ENCODE data around the gene RELN.

Gene RELN

DNA sequence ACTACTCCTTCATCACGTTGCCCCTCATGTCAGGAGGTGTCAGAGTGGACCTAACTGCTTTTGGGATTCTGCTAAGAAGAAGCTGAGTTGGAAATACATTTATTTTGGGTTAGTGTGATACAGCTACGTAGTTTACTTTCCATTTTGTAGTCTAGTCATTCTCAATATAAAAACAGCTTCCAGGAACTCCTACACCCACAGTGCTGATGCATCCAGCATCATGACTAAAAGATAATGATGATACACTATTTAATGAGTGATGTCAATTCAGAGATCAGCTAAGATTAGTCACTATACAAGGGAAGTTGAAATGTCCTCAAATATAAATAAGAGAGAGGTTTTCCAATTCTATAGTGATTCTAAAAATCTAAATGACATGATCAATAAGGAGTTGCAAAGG, 279.2 kb downstream of the RELN start:
- DNase-seq: no peak

DNA sequence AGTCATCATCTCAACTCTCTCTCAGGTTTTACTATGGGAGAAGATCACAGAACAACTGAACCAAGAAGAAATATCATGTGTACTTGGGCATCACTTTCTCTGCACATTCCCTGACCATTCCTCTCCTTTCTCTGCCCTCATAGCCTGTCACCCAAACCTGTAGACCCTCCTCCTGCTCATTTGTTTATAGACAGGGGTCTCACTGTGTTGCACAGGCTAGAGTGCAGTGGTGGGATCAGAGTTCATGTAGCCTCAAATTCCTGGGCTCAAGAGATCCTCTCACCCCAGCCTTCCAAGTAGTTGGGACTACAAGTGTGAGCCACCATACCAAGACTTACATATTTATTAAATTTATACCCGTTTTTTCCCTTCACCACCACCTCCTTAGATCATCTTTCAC, 282.7 kb downstream of the RELN start:
- DNase-seq: no peak

GRCh38 chr7:103705542-103705941, 283.9 kb downstream of the RELN start:
- DNase-seq: no peak

- peak; percentile 24 for DNase-seq
These were observed 284.8 kb downstream of the RELN start for GRCh38 chr7:103704701-103705100.

- DNase-seq: no peak
These were observed 286.5 kb downstream of the RELN start for GRCh38 chr7:103702982-103703381.

DNA sequence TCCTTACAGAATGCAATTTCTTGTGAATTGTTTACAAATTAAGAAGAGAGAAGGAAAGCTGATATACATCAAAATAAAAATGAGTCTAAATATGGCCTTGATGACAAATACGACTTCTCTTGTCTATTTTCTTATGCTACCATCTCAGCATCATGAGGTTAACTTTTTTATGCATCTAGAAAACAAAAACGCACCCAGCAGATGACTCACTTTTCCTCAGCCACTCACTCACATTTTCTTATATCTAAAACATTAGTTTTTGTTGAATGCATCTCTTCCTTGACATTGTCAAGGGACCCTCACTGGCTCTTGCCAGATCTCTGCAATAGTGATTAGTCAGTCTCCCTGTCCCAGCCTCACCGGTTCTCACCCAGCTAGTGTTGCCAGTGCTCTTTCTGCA, 287.0 kb downstream of the RELN start:
- no peak for DNase-seq

DNA sequence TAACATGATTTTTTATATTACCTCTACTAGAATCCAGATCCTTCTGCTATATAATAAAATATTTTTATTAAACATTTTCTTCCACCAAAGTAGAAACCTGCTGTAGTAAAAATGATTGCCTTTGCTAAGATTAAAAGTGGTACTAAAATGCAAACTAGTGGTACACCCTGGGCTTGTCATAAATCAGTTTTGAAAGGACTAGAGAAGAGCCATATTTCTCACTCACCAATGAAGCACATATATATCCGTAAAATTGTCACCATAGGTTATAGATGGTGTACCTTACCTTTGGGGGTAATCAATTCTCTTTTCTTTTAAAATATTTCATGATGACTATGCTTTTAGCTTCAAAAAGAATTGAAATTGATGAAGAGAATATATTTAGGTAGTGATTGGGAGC, 290.4 kb downstream of the RELN start:
- DNase-seq: no peak

GRCh38 chr7:103698064-103698463, 291.4 kb downstream of the RELN start:
- DNase-seq: no peak

DNA sequence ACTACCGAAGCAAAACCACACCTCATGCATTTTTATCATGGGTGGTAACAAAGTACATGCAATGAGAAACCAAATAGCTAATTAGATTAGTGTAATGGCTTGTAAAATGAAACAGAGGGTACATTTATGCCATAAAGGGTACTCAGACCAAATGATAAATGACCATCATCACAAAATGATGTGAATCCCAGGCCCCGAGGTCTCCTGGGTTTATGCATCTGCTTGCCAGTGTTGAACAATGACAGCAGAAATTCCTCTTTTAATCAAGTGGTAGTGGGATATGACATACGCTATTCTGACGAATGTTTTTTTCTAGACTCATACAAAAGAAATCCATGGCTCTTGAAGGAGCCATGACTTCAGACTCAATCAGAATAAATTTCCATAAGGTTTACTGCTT, 293.9 kb downstream of the RELN start:
- no peak for DNase-seq

DNA sequence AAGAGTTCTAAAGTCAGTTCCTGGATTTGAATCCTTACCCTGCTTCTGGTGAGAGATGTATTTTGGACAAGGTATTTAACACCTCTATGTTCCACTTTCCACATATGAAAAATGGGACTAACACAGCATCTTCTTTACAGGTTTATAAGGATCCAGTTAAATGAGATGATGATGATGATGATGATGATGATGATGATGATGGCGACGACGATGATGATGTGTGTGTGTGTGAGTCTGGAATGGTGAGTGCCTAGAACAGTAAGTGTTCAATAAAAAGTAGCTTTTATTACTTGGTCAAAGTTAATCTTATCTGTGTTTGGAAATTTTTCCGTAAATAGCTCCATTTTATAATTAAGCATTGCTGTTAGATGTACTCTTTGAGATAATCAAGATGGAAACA, 295.2 kb downstream of the RELN start:
- DNase-seq: no peak

GRCh38 chr7:103691291-103691690, 298.2 kb downstream of the RELN start:
- no peak for DNase-seq

- no peak for DNase-seq
These were observed 299.1 kb downstream of the RELN start for GRCh38 chr7:103690242-103690974.

GRCh38 chr7:103689255-103689654, 300.2 kb downstream of the RELN start:
- DNase-seq: no peak

DNA sequence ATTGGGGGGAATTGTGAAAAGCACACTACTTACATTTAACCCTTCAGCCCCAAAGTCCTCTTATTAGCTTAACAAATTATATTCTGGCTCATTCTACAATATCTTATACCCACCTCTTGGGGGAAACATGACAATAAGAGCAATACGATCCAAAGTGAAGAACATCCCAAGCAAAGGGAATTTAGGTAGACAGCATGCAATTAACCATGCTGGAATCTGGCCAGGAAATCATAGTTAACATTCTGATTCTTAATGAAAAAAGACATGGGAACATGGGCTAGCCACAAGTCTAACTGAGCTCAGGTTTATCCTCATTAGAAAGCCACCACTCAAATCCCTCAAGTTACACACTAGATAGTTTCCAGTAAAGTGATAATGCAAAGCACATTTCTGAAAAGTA, 301.5 kb downstream of the RELN start:
- DNase-seq: no peak

GRCh38 chr7:103687272-103687671, 302.2 kb downstream of the RELN start:
- no peak for DNase-seq

DNA sequence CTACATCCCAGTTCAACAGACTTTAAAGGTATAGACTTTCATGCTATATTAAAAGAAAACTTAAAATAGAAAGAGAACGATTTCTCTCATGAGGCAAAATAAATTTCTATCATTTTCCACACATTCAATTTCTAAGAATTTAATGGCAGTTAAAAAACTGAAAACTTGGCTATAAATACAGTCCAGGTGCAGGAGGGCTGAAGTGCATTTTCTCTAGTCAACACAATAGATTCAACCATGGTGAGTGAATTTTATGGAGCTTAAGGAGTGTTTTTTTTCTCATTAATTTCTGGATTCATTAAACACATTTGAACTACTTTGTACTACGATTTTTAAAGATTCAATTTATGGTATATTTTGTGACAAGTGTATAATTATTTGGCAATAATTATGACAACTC, 302.7 kb downstream of the RELN start:
- no peak for DNase-seq

DNA sequence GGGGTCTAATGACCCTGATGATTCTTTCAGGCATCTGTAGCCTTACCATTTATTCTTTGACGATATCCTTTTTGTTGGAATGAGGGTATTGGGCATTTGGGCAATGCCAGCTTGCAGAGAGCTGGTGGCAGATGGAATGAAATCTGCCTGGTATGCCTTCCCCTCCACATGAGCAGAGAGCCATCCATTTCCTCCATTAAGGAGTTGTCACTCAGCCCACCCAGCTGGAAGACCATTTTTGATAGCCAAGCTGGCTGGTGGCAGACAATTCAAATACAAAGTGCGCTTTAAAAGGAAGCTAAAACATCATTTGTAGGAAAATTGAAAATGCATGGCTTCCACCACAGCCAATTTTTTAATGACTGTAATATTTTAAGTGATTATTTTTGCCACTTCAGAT, 303.4 kb downstream of the RELN start:
- peak; percentile 83 for DNase-seq

GRCh38 chr7:103685646-103686045, 303.8 kb downstream of the RELN start:
- no peak for DNase-seq

- DNase-seq: no peak
These were observed 306.1 kb downstream of the RELN start for GRCh38 chr7:103683348-103683747.

DNA sequence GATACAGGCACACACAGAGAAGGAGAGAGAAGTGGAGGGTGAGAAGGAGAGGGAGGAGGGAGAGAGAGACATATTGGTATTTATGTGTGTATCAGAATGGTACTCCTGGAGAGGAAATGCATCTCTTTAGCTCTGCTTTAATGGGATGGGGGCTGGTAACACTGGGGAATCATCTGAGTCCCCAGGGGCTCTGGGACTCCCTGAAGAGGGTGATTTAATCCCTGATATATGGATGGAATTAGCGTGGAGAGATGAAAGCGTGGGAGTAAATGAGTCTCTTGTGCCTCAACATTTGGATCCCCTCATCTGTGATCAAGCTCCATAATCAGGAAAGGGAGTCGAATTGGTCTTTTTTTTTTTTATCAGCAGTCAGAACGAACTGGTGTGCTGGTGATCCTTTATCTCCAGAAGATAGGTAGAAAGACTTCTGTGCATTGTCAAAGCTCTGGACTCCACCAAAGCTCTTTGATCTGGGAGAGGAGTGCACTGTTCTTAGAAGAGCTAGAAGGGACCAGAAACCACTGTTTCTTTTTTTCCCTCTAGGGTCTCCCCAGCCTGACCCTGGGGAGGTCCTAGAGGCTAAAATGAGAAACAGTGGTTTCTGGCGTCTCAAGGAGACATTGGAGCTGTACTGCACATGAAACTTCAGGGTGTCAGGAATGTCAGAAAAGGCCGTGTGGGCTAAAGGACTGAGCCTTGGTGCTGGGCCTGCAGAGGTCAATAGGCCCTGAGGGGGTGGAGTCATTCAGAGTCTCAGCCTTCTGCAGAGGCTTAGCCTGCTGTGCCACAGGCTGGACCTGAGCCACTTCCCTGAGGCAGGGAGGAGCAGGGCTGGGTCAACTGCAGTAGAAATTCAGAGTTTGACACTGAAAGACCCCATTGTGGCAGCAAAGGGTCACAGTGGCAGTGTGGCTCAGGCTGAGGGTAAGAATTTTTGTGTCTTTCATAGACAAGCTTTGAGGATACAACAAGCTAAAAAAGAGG, 309.0 kb downstream of the RELN start:
- no peak for DNase-seq

- no peak for DNase-seq
These were observed 310.0 kb downstream of the RELN start for GRCh38 chr7:103679151-103680132.

GRCh38 chr7:103668279-103668941, 321.0 kb downstream of the RELN start:
- DNase-seq: no peak

All from NCI-H1092 (cell line).